Activated naive CD8-positive, alpha-beta T cell (primary cell): ENCODE results near the gene DMRT1.

ENCODE experiments used
- H3K27ac Mint-ChIP-seq: one replicate; pipeline ENCODE4 v1.8.0; 2021; ENCODE audit warnings: mixed read lengths
- H3K27me3 Mint-ChIP-seq: one replicate; pipeline ENCODE4 v1.8.0; 2021; ENCODE audit warnings: mixed read lengths
- H3K36me3 Mint-ChIP-seq: one replicate; pipeline ENCODE4 v1.8.0; 2021; ENCODE audit warnings: mixed read lengths
- H3K4me1 Mint-ChIP-seq: one replicate; pipeline ENCODE4 v1.8.0; 2021; ENCODE audit warnings: low read depth, mixed read lengths
- H3K4me3 Mint-ChIP-seq: one replicate; pipeline ENCODE4 v1.8.0; 2021; ENCODE audit warnings: mild to moderate bottlenecking, mixed read lengths
- H3K9me3 Mint-ChIP-seq: one replicate; pipeline ENCODE4 v1.8.0; 2021; ENCODE audit warnings: low read depth, mixed read lengths

The DMRT1 gene

DNA sequence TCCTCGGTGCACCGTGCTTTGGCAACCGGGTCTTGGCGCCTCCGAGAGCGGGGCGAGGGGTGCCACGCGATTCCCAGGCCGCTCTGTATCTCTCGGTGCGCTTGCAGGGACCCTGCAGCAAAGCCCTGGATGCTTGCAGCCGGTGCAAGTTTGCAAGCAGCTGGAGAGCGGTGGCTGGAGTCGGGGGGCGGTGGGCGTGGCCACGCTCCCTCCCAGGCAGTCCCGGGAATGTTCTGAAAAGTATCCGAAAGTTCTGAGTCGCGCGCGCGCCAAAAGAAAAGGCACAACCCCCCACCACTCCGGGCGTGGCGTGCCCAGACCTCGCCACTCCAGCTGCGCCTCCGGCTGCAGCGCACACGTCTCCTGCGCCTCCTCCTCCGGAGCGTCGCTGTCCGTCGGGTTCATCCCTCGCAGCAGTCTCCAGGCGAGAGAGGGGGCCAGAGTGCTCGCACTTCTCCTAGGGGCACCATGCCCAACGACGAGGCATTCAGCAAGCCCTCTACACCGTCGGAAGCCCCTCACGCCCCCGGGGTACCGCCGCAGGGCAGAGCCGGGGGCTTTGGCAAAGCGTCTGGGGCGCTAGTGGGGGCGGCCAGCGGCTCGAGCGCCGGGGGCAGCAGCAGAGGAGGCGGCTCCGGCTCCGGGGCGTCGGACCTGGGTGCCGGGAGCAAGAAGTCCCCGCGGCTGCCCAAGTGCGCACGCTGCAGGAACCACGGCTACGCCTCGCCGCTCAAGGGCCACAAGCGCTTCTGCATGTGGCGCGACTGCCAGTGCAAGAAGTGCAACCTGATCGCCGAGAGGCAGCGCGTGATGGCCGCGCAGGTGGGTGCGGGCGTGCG, at the start of gene DMRT1:
DMRT1 (plus strand) TSS at position 327 of the 839 bp plus-strand sequence; CDS start at position 469, 142 bp downstream.
- peaks cover 24% of the 10 kb centered on the region for H3K27me3 Mint-ChIP-seq

DNA sequence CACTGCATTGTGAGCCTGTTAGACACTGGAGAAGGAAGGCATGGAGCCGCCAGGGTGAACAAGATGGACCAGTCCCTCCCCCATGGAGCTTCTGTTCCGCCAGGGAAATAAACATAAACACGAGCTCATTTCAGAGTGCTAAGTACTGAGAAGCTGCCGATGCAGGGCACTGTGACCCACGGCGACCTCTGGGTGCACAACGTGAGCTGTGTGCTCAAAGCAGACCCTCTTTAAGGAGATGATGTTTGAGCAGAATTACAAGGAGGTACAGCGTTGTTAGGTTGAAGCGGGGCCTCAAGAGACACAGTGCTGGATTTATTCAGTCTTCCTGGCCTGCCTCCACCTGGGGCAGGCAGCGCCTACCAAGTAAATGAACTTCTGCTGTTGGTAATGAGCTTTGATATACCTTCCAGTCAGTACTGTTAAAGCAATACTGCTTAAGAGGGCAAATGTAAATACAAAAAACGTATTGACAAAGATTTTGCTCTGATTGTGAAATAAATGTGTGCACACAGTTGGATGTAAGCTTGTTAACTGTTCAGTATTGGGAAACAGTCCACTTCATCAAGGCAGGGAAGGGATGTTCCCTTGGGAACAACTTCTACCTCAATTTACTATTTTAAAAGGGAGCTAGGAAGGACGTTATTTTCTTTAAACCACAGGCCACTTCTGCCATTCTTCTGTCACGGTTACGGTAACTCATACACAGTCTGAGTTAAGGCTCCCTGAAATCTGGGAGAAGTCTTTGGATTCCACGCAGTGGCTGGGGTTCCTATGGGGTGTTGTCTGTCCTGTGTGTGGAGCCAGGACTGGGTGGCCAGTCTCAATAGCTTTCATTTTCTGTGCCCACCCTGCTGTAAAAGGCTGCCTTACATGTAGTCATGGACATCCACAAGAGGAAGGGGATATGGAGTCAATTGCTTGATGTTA, 48.9 kb upstream of the DMRT1 start:
- Mint-ChIP-seq H3K27me3 (no peaks in the 10 kb centered on the region), H3K9me3 (no peaks in the 10 kb centered on the region), H3K4me3 (no peak overlapping the region), H3K36me3 (no peaks in the 10 kb centered on the region), H3K4me1 (no peaks in the 10 kb centered on the region), H3K27ac (no peak overlapping the region)

More for the DNA sequence above, at the start of gene DMRT1:
- Mint-ChIP-seq H3K27ac (no peak within 1 kb of the TSS), H3K4me3 (no peak within 1 kb of the TSS), H3K4me1 (peaks cover 13% of the 10 kb centered on the region), H3K9me3 (no peaks in the 10 kb centered on the region), H3K36me3 (no peaks in the 10 kb centered on the region)

DNA sequence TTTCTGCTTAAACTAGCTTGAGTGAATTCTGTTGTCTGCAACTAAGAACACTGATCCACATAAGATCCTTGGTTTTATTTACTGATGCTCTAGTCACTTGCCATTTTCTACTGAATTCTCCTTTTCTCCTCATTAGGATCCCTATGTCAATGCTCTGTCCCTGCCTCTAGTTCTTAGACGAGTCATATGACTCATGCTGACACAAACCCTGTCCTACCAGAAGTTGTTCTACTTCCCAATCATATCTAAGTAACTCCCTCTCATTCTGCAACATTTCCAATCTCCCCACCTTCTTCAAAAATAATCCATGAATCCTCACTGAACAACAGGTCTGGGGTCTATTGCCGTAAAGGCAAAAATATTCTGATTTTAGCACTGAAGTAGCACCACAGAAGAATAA, 47.1 kb upstream of the DMRT1 start:
- H3K9me3 Mint-ChIP-seq, result no peaks in the 10 kb centered on the region
- H3K4me3 Mint-ChIP-seq, result no peak overlapping the region
- H3K27me3 Mint-ChIP-seq, result no peaks in the 10 kb centered on the region
- H3K36me3 Mint-ChIP-seq, result no peaks in the 10 kb centered on the region
- no peak overlapping the region for H3K27ac Mint-ChIP-seq
- no peaks in the 10 kb centered on the region for H3K4me1 Mint-ChIP-seq

GRCh38 chr9:795869-796268, 45.6 kb upstream of the DMRT1 start:
- H3K4me1 Mint-ChIP-seq, result no peaks in the 10 kb centered on the region
- H3K4me3 Mint-ChIP-seq, result no peak overlapping the region
- no peak overlapping the region for H3K27ac Mint-ChIP-seq
- no peaks in the 10 kb centered on the region for H3K27me3 Mint-ChIP-seq
- no peaks in the 10 kb centered on the region for H3K9me3 Mint-ChIP-seq
- H3K36me3 Mint-ChIP-seq, result no peaks in the 10 kb centered on the region

DNA sequence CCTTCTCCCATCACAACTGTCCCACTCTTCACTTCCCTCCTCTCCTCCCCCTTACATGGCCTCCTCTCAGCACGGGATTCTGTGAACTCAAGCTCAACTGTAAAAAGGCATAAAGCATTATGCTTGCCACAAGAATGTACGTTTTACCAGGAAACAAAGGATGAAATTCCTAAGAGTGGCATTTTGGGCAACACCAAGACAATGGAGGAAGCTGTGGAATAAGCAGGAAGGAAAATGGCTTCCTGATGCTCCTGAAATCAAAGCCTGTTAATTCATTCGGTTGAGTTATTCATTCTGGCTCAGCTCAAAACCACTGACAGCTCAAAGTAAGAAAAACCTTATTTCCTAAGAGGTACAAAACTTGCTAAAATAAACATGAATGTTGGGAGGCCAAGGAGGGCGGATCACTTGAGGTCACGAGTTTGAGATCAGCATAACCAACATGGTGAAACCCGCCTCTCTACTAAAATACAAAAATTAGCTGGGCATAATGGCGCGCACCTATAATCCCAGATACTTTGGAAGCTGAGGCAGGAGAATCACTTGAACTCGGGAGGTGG, 40.8 kb upstream of the DMRT1 start:
- Mint-ChIP-seq H3K27me3 (peaks cover 7% of the 10 kb centered on the region), H3K36me3 (no peaks in the 10 kb centered on the region), H3K4me1 (no peaks in the 10 kb centered on the region), H3K4me3 (no peak overlapping the region), H3K27ac (no peak overlapping the region), H3K9me3 (no peaks in the 10 kb centered on the region)

GRCh38 chr9:801399-802071, 40.0 kb upstream of the DMRT1 start:
- Mint-ChIP-seq H3K27me3 (peaks cover 7% of the 10 kb centered on the region), H3K9me3 (no peaks in the 10 kb centered on the region), H3K4me3 (no peak overlapping the region), H3K27ac (no peak overlapping the region), H3K4me1 (no peaks in the 10 kb centered on the region), H3K36me3 (no peaks in the 10 kb centered on the region)

DNA sequence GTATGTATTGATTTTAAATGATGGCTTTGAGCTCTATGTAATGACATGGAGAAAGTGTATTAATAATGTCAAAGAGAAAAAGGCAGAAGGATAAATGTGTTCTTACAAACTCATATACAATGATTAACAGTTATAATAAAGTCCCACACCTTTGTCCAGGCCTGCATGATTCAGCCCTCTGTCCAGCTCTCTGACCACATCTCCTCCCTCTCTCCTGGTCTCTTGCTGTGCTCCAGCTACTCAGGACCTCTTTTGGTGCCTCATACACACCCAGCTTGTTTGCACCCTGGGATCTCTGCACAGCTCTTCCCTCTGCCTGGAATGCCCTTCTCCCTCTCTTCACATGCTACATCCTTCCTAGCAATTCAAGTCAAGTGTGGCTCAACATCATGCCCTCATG, 37.5 kb upstream of the DMRT1 start:
- H3K4me3 Mint-ChIP-seq, result no peak overlapping the region
- no peak overlapping the region for H3K27ac Mint-ChIP-seq
- no peaks in the 10 kb centered on the region for H3K9me3 Mint-ChIP-seq
- no peaks in the 10 kb centered on the region for H3K36me3 Mint-ChIP-seq
- peaks cover 7% of the 10 kb centered on the region for H3K27me3 Mint-ChIP-seq
- H3K4me1 Mint-ChIP-seq, result no peaks in the 10 kb centered on the region

DNA sequence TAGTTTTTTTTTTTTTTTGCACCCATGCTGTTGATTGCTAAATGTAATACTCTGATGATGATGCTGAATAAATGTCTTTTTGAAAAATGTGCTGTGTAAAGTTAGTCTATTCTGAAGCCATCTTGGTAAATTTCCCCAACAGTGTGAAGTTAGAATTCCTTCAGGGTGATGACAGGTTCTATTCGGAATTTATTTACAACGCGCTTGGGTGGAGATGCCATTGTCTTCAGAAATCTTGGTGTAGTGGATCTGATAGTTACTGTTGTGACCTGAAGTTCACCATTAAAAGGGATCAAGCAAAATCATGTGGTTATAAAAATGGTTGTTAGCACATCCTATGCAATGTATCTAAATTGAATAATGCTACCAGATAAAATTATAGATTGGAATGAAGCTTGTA, 36.3 kb upstream of the DMRT1 start:
- no peaks in the 10 kb centered on the region for H3K36me3 Mint-ChIP-seq
- no peak overlapping the region for H3K4me3 Mint-ChIP-seq
- no peaks in the 10 kb centered on the region for H3K4me1 Mint-ChIP-seq
- H3K27ac Mint-ChIP-seq, result no peak overlapping the region
- H3K9me3 Mint-ChIP-seq, result no peaks in the 10 kb centered on the region
- peaks cover 7% of the 10 kb centered on the region for H3K27me3 Mint-ChIP-seq

- Mint-ChIP-seq H3K4me3 (no peak overlapping the region), H3K4me1 (no peaks in the 10 kb centered on the region), H3K9me3 (no peaks in the 10 kb centered on the region), H3K27ac (no peak overlapping the region), H3K27me3 (peaks cover 7% of the 10 kb centered on the region), H3K36me3 (no peaks in the 10 kb centered on the region)
Observed at GRCh38 chr9:806285-807156, 35.0 kb upstream of the DMRT1 start.

DNA sequence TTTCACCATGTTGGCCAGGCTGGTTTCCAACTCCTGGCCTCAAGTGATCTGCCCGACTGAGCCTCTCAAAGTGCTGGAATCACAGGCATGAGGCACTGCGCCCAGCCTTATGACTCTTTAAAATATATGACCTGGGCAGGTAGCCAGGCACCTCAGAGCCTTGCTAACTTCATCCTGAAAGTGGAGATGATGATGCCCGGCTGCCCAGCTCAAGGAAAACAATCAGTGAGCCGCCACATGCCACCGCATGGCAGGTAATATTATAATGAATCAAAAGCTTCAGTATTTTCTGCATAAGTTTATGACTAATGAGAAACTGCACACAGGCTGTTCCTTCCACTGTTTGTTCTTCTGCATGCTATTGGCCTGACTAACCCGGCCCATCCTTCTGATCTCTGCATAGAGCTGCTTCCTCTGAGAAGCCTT, 30.4 kb upstream of the DMRT1 start:
- no peaks in the 10 kb centered on the region for H3K36me3 Mint-ChIP-seq
- H3K9me3 Mint-ChIP-seq, result no peaks in the 10 kb centered on the region
- no peaks in the 10 kb centered on the region for H3K27me3 Mint-ChIP-seq
- no peak overlapping the region for H3K27ac Mint-ChIP-seq
- H3K4me3 Mint-ChIP-seq, result no peak overlapping the region
- no peaks in the 10 kb centered on the region for H3K4me1 Mint-ChIP-seq

- Mint-ChIP-seq H3K27me3 (peaks cover 1% of the 10 kb centered on the region), H3K36me3 (no peaks in the 10 kb centered on the region), H3K4me3 (no peak overlapping the region), H3K27ac (no peak overlapping the region), H3K4me1 (peaks cover 6% of the 10 kb centered on the region), H3K9me3 (no peaks in the 10 kb centered on the region)
Observed at GRCh38 chr9:818958-819357, 22.5 kb upstream of the DMRT1 start.

- no peaks in the 10 kb centered on the region for H3K36me3 Mint-ChIP-seq
- no peak overlapping the region for H3K4me3 Mint-ChIP-seq
- H3K27me3 Mint-ChIP-seq, result no peaks in the 10 kb centered on the region
- no peaks in the 10 kb centered on the region for H3K9me3 Mint-ChIP-seq
- no peak overlapping the region for H3K27ac Mint-ChIP-seq
- H3K4me1 Mint-ChIP-seq, result no peaks in the 10 kb centered on the region
Observed at GRCh38 chr9:826500-827280, 14.8 kb upstream of the DMRT1 start.

- Mint-ChIP-seq H3K4me1 (peaks cover 13% of the 10 kb centered on the region), H3K27me3 (peaks cover 15% of the 10 kb centered on the region), H3K9me3 (no peaks in the 10 kb centered on the region), H3K4me3 (no peak overlapping the region), H3K36me3 (no peaks in the 10 kb centered on the region), H3K27ac (no peak overlapping the region)
Observed at GRCh38 chr9:840343-840742, 1.2 kb upstream of the DMRT1 start.
